ENCODE results near the gene GFOD2. TPM values are rescaled to one million over a fixed set of nuclear protein-coding genes. Genes with fewer than 3 reads are reported as not detected.

Gene GFOD2
- total and polyA plus RNA-seq, 2 of the 13 experiments (the other 11 are each of a cell fraction or from before 2014, with no cell fraction given), result 11.1 to 17.2 TPM

- no peak for TF ChIP-seq NR1H2 (CRISPR knock-in tag; IDR thresholded peaks at IDR 0.05; ENCODE audit: borderline replicate concordance, low read depth)
- no peak for TF ChIP-seq KDM5B (CRISPR knock-in tag; IDR thresholded peaks at IDR 0.05; ENCODE audit: borderline replicate concordance)
- no peak for TF ChIP-seq ZNF282 (IDR thresholded peaks at IDR 0.05; ENCODE audit: partially characterized antibody)
- TF ChIP-seq MTA3 (CRISPR knock-in tag; IDR thresholded peaks at IDR 0.05), result no peak
- no peak for TF ChIP-seq ZNF441 (CRISPR knock-in tag; IDR thresholded peaks at IDR 0.05; ENCODE audit: borderline replicate concordance)
- no peak for TF ChIP-seq ZNF292 (CRISPR knock-in tag; IDR thresholded peaks at IDR 0.05; ENCODE audit: borderline replicate concordance, low read depth)
- TF ChIP-seq NFIB (CRISPR knock-in tag; IDR thresholded peaks at IDR 0.05; ENCODE audit: borderline replicate concordance), result no peak
These were observed 29.7 kb upstream of the GFOD2 start (continued) for GRCh38 chr16:67748834-67749233.

GRCh38 chr16:67746846-67747245 lies 27.7 kb upstream of the GFOD2 start:
- POLR2A ChIA-PET, result no interaction called here
- TF ChIP-seq AKNA (CRISPR knock-in tag; IDR thresholded peaks at IDR 0.05; ENCODE audit: borderline replicate concordance) (no peak), SOX13 (IDR thresholded peaks at IDR 0.05) (no peak), SOX13 (CRISPR knock-in tag; conservative IDR thresholded peaks at IDR 0.05 in 1 of 2, IDR thresholded peaks at IDR 0.05 in 1 of 2) (no peak), MED13 (CRISPR knock-in tag; IDR thresholded peaks at IDR 0.05) (no peak), TP53 (CRISPR knock-in tag; conservative IDR thresholded peaks at IDR 0.05) (no peak), MEF2D (CRISPR knock-in tag; IDR thresholded peaks at IDR 0.05) (no peak), ETS1 (CRISPR knock-in tag; IDR thresholded peaks at IDR 0.05) (no peak)
- H3K9ac ChIP-seq (ENCODE audit: insufficient read depth, low read depth, low read length), result no peak overlapping the region
- no peaks in the 10 kb centered on the region for H3K79me2 ChIP-seq (ENCODE audit: insufficient read depth, low read length)
- H3K27me3 ChIP-seq (ENCODE audit: control insufficient read depth in 1 of 2, insufficient read depth in 2 of 2, low read length in 2 of 2), result no peaks in the 10 kb centered on the region
- H4K20me1 ChIP-seq (ENCODE audit: insufficient read depth, low read length), result no peaks in the 10 kb centered on the region
- DNase-seq (ENCODE audit: low spot score), result no peak
- BruUV-seq (replicated peaks), result no TSS peak
- no peak for ATAC-seq
- peaks cover 18 to 33% of the 10 kb centered on the region in 2 experiments; a peak in 4 of 5 replicates for H3K36me3 ChIP-seq (replicated peaks in 1 of 2; ENCODE audit: control insufficient read depth in 1 of 2, insufficient read depth in 2 of 2, low read length in 2 of 2)
- CTCF ChIA-PET (ENCODE audit: low intra/inter-chr PET ratio, low total read pairs), result no interaction called here
- H3K27ac ChIP-seq (ENCODE audit: extremely low read length, insufficient read depth, low read length), result no peak overlapping the region
- in situ Hi-C loops (cut with HindIII; ENCODE audit: extremely low pct_ligation_motif_present, low pct_unique_long_range_greater_than_20kb), result no loop called here
- no peak overlapping the region for H3K4me3 ChIP-seq (replicated peaks in 1 of 3; ENCODE audit: insufficient read depth in 1 of 3, low read depth in 2 of 3, low read length in 3 of 3)
- H3K4me1 ChIP-seq (ENCODE audit: insufficient read depth, low read length), result no peaks in the 10 kb centered on the region
- H3K4me2 ChIP-seq (ENCODE audit: low read depth, low read length), result no peak overlapping the region
- FAIRE-seq, result no peak
- no peak overlapping the region for H2AFZ ChIP-seq (ENCODE audit: low read length)
- intact Hi-C loops (cut with micrococcal nuclease; ENCODE audit: unreplicated experiment), result no loop called here
- H3K9me3 ChIP-seq (ENCODE audit: low read length), result no peaks in the 10 kb centered on the region
